Measurements from ENCODE around the gene RNF126.

DNA sequence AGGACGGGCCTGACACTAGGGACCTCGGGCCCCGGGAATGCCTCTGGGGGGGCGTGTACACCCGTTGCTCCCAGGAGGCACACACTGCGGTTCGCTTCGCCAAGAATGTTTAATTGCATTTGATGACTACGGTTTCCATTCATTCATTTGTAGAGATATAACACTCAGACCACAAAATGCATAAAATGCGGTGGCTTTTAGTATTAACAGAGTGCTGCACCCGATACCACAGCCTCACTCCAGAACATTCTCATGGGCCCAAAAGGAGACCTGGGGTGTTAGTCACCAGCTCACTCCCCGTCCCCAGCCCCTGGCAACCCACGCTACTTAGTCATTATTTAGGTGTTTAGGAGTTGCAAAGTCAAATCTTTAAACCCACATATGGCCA lies 51.5 kb downstream of the RNF126 start:
- TF ChIP-seq, protein P1, sequence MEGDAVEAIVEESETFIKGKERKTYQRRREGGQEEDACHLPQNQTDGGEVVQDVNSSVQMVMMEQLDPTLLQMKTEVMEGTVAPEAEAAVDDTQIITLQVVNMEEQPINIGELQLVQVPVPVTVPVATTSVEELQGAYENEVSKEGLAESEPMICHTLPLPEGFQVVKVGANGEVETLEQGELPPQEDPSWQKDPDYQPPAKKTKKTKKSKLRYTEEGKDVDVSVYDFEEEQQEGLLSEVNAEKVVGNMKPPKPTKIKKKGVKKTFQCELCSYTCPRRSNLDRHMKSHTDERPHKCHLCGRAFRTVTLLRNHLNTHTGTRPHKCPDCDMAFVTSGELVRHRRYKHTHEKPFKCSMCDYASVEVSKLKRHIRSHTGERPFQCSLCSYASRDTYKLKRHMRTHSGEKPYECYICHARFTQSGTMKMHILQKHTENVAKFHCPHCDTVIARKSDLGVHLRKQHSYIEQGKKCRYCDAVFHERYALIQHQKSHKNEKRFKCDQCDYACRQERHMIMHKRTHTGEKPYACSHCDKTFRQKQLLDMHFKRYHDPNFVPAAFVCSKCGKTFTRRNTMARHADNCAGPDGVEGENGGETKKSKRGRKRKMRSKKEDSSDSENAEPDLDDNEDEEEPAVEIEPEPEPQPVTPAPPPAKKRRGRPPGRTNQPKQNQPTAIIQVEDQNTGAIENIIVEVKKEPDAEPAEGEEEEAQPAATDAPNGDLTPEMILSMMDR (conservative IDR thresholded peaks at IDR 0.05; ENCODE audit: low read depth, low read length), result no peak
- no peak for TF ChIP-seq EZH2 (IDR thresholded peaks at IDR 0.05; ENCODE audit: borderline replicate concordance, low read depth, low read length, poor library complexity, severe bottlenecking)

All from A673 (cell line).